Ectodermal cell (in vitro differentiated cells): Measurements from ENCODE around the gene NCOA6.

ENCODE experiments used
- H3K27ac ChIP-seq: 2 replicates; pipeline ENCODE4 v1.7.0; 2013; ENCODE audit warnings: mild to moderate bottlenecking, low read depth, low read length; ENCODE audit not compliant: insufficient read depth, poor library complexity, severe bottlenecking
- H3K27me3 ChIP-seq: 2 replicates; pipeline ENCODE4 v1.7.0; 2013; ENCODE audit warnings: mild to moderate bottlenecking, low read length; ENCODE audit not compliant: insufficient read depth, control insufficient read depth, poor library complexity, severe bottlenecking
- H3K36me3 ChIP-seq: one replicate; pipeline ENCODE4 v1.7.0; 2013; ENCODE audit warnings: low read length; ENCODE audit not compliant: control insufficient read depth, insufficient read depth
- H3K4me1 ChIP-seq: one replicate; pipeline ENCODE4 v1.7.0; 2013; ENCODE audit warnings: low read length; ENCODE audit not compliant: control insufficient read depth, insufficient read depth
- H3K4me3 ChIP-seq: 2 replicates; pipeline ENCODE4 v1.7.0; 2013; ENCODE audit warnings: low read depth, low read length, control low read depth; ENCODE audit not compliant: insufficient read depth
- H3K9me3 ChIP-seq: 2 replicates; pipeline ENCODE4 v1.7.0; 2013; ENCODE audit warnings: mild to moderate bottlenecking, low read length, moderate library complexity; ENCODE audit not compliant: control insufficient read depth
- WGBS, 2 experiments: methylation state at CpG; one replicate each; pipeline ENCODE4 v1.1.7; 2013; ENCODE audit warnings: missing lambda C conversion rate in 2 of 2; 5-methylcytosine and 5-hydroxymethylcytosine counted together

Gene NCOA6

GRCh38 chr20:34831936-34832335, 6.5 kb upstream of the NCOA6 start:
- no peaks in the 10 kb centered on the region for H3K36me3 ChIP-seq
- WGBS, 2 experiments: 89% methylated on average over 5 of the region's 5 CpGs
- H3K27me3 ChIP-seq: peaks cover 5% of the 10 kb centered on the region

GRCh38 chr20:34829191-34829590, 3.7 kb upstream of the NCOA6 start:
- 80 to 83% methylated on average over 3 of the region's 3 CpGs for WGBS, 2 experiments
- Histone ChIP-seq H3K4me3 (no peak overlapping the region), H3K27me3 (peaks cover 5% of the 10 kb centered on the region), H3K9me3 (no peaks in the 10 kb centered on the region), H3K27ac (no peak overlapping the region), H3K36me3 (no peaks in the 10 kb centered on the region), H3K4me1 (peaks cover under 1% of the 10 kb centered on the region)

More at GRCh38 chr20:34831936-34832335, 6.5 kb upstream of the NCOA6 start:
- H3K9me3 ChIP-seq: no peaks in the 10 kb centered on the region
- H3K4me1 ChIP-seq: no peaks in the 10 kb centered on the region
- H3K4me3 ChIP-seq: no peak overlapping the region
- H3K27ac ChIP-seq: no peak overlapping the region

- WGBS, 2 experiments: 0% methylated on average over 68 of the region's 68 CpGs
- peak overlapping the region; percentile 61 for H3K27ac ChIP-seq
- peaks cover 4% of the 10 kb centered on the region for H3K4me1 ChIP-seq
- H3K27me3 ChIP-seq: no peaks in the 10 kb centered on the region
- peak overlapping the region; percentile 75 for H3K4me3 ChIP-seq
- no peaks in the 10 kb centered on the region for H3K9me3 ChIP-seq
- no peaks in the 10 kb centered on the region for H3K36me3 ChIP-seq
Observed at GRCh38 chr20:34824806-34825529, 483 bp downstream of the NCOA6 start.

GRCh38 chr20:34824452-34824805, 1.0 kb downstream of the NCOA6 start:
- Histone ChIP-seq H3K36me3 (no peaks in the 10 kb centered on the region), H3K27me3 (no peaks in the 10 kb centered on the region), H3K9me3 (no peaks in the 10 kb centered on the region), H3K27ac (peak overlapping the region; percentile 61), H3K4me3 (peak overlapping the region; percentile 75), H3K4me1 (peaks cover 4% of the 10 kb centered on the region)
- WGBS, 2 experiments: 4 to 6% methylated on average over 2 of the region's 2 CpGs

- peak overlapping the region; percentile 75 for H3K4me3 ChIP-seq
- H3K36me3 ChIP-seq: no peaks in the 10 kb centered on the region
- no peaks in the 10 kb centered on the region for H3K27me3 ChIP-seq
- WGBS, 2 experiments: 67 to 75% methylated on average over 1 of the region's 1 CpG
- no peaks in the 10 kb centered on the region for H3K9me3 ChIP-seq
- peaks cover 4% of the 10 kb centered on the region for H3K4me1 ChIP-seq
- H3K27ac ChIP-seq: no peak overlapping the region
Observed at GRCh38 chr20:34824026-34824425, 1.4 kb downstream of the NCOA6 start.

- Histone ChIP-seq H3K4me1 (peaks cover 6% of the 10 kb centered on the region), H3K4me3 (no peak overlapping the region), H3K36me3 (no peaks in the 10 kb centered on the region), H3K27me3 (no peaks in the 10 kb centered on the region), H3K27ac (no peak overlapping the region), H3K9me3 (no peaks in the 10 kb centered on the region)
- 86 to 89% methylated on average over 6 to 8 of the region's 8 CpGs for WGBS, 2 experiments
Observed at GRCh38 chr20:34820805-34821578, 4.5 kb downstream of the NCOA6 start.

GRCh38 chr20:34817801-34818200, 7.7 kb downstream of the NCOA6 start:
- Histone ChIP-seq H3K9me3 (no peaks in the 10 kb centered on the region), H3K36me3 (no peaks in the 10 kb centered on the region), H3K4me3 (no peak overlapping the region), H3K27me3 (no peaks in the 10 kb centered on the region), H3K4me1 (peaks cover 2% of the 10 kb centered on the region), H3K27ac (no peak overlapping the region)
- 61 to 77% methylated on average over 2 of the region's 2 CpGs for WGBS, 2 experiments

- H3K9me3 ChIP-seq: no peaks in the 10 kb centered on the region
- H3K36me3 ChIP-seq: no peaks in the 10 kb centered on the region
Observed at GRCh38 chr20:34817072-34817471, 8.4 kb downstream of the NCOA6 start.

GRCh38 chr20:34815636-34816035, 9.8 kb downstream of the NCOA6 start:
- Histone ChIP-seq H3K4me1 (peaks cover 2% of the 10 kb centered on the region), H3K4me3 (no peak overlapping the region), H3K27me3 (no peaks in the 10 kb centered on the region), H3K27ac (no peak overlapping the region), H3K9me3 (no peaks in the 10 kb centered on the region), H3K36me3 (no peaks in the 10 kb centered on the region)
- WGBS, 2 experiments: 95 to 98% methylated on average over 1 of the region's 1 CpG

More at GRCh38 chr20:34817072-34817471, 8.4 kb downstream of the NCOA6 start:
- H3K4me1 ChIP-seq: peaks cover 2% of the 10 kb centered on the region
- H3K27ac ChIP-seq: no peak overlapping the region
- H3K4me3 ChIP-seq: no peak overlapping the region
- WGBS, 2 experiments: 95 to 100% methylated on average over 2 of the region's 2 CpGs
- no peaks in the 10 kb centered on the region for H3K27me3 ChIP-seq

- Histone ChIP-seq H3K27ac (no peak overlapping the region), H3K36me3 (no peaks in the 10 kb centered on the region), H3K9me3 (no peaks in the 10 kb centered on the region), H3K4me1 (no peaks in the 10 kb centered on the region), H3K27me3 (no peaks in the 10 kb centered on the region), H3K4me3 (no peak overlapping the region)
- 94 to 96% methylated on average over 5 of the region's 5 CpGs for WGBS, 2 experiments
Observed at GRCh38 chr20:34808583-34808982, 16.9 kb downstream of the NCOA6 start.
